ENCODE data around the gene RAB4A. TPM values are rescaled to one million over a fixed set of nuclear protein-coding genes. Genes with fewer than 3 reads are reported as not detected.
A peak's percentile ranks its signal among the peaks of the same experiment; 100 is the strongest.

The RAB4A gene
- total and polyA plus RNA-seq, 2 of the 4 experiments (the other 2 are of a cell fraction), result 25.6 to 26.2 TPM

DNA sequence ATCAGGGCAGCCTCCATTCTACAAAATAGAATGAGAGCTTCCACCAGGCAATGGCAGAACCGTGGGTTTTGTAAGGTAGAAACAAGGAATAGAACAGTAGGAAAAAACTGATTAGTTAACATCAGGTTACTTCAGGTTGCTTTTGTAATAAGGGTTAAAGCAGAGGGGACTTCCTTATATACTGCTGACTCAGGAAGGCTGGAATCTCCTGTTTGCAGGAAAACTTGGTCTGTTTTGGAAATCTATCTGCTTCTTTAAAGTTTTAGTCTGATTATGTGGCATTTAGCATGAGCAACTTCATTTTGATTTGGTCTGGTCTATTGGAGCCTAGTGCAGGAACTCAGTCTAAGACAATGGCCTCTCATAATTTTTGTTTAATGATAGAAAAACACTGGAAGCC lies 32.7 kb upstream of the RAB4A start:
- Histone ChIP-seq H4K8ac (ENCODE audit: low read depth in 2 of 2, low read length in 2 of 2) (peak overlapping the region; percentile 53 to 66; a peak in 2 of 4 replicates), H3K4me3 (ENCODE audit: insufficient read depth, low read depth, low read length) (no peak overlapping the region), H3K36me3 (ENCODE audit: control insufficient read depth, insufficient read depth, low read length) (no peaks in the 10 kb centered on the region), H3K23ac (ENCODE audit: low read depth, low read length) (peak overlapping the region; percentile 7; the same call in 1 of the 2 replicates), H3K56ac (ENCODE audit: extremely low read depth, insufficient read depth, low read length) (no peak overlapping the region), H2AFZ (replicated peaks; ENCODE audit: low read length, poor library complexity) (no peak overlapping the region), H4K91ac (ENCODE audit: insufficient read depth, low read depth, low read length) (no peak overlapping the region), H4K5ac (ENCODE audit: low read depth, low read length) (peak overlapping the region; percentile 75; the same call in 1 of the 2 replicates), H3K4me1 (ENCODE audit: control insufficient read depth, insufficient read depth, low read length) (peaks cover 2% of the 10 kb centered on the region; the same call in 1 of the 2 replicates), H3K27me3 (ENCODE audit: control insufficient read depth, insufficient read depth, low read length) (peaks cover 14% of the 10 kb centered on the region), H3K9me1 (ENCODE audit: insufficient read depth, low read length) (no peaks in the 10 kb centered on the region), H3K27ac (ENCODE audit: insufficient read depth, low read length) (no peak overlapping the region; the same call in 1 of the 2 replicates), H3K4ac (ENCODE audit: low read depth, low read length) (peak overlapping the region; percentile 39; the same call in 1 of the 2 replicates), H2BK20ac (ENCODE audit: low read depth, low read length) (peak overlapping the region; percentile 34; the same call in 1 of the 2 replicates), H3K9ac (ENCODE audit: low read depth, low read length) (no peak overlapping the region), H2BK5ac (ENCODE audit: low read depth, low read length, poor library complexity, severe bottlenecking) (peak overlapping the region; percentile 53), H3K79me1 (ENCODE audit: low read depth in 1 of 2, low read length in 2 of 2) (no peaks in the 10 kb centered on the region), H3K18ac (ENCODE audit: low read depth, low read length) (peak overlapping the region; percentile 90), H2BK120ac (ENCODE audit: low read depth, low read length) (peak overlapping the region; percentile 68), H2AK9ac (replicated peaks; ENCODE audit: low read depth, low read length, poor library complexity) (no peak overlapping the region), H2AK5ac (ENCODE audit: low read depth, low read length) (no peak overlapping the region), H3K14ac (replicated peaks; ENCODE audit: low read depth, low read length) (0 out of 2 replicates have a peak overlapping the region, but pooled peaks have one; percentile 78), H2BK15ac (ENCODE audit: low read depth, low read length) (no peak overlapping the region), H4K20me1 (ENCODE audit: insufficient read depth, low read length) (no peaks in the 10 kb centered on the region), H3K4me2 (ENCODE audit: low read depth, low read length) (no peak overlapping the region), H3K9me3 (ENCODE audit: control insufficient read depth, insufficient read depth, low read length) (no peaks in the 10 kb centered on the region)
- CTCF ChIA-PET, result interaction anchor here (0.6 to 1.2 kb wide), 2 partner anchors 11 to 512 kb away, joined by 3 to 4 read pairs; no protein-coding TSS in a partner anchor
- POLR2A ChIA-PET (ENCODE audit: unreplicated experiment), result no interaction called here
- intact Hi-C loops (cut with micrococcal nuclease) (no loop called here), in situ Hi-C loops (cut with MboI; ENCODE audit: low sequenced_read_pairs) (loop anchor here (10.0 kb wide), 1 partner anchor 503 kb away; the partner anchor contains the start of gene RHOU), dilution Hi-C loops (cut with HindIII; ENCODE audit: low sequenced_read_pairs, unreplicated experiment) (no loop called here)
- no TSS peak for BruUV-seq (replicated peaks)
- WGBS, 2 experiments (ENCODE audit: extremely low coverage in 2 of 2, insufficient read length in 1 of 2), result no CpG with 5 or more reads among the region's 1 CpG
- DNase-seq (no peak), ATAC-seq (ENCODE audit: low read depth) (peak; percentile 50)
- TF ChIP-seq NFE2L2 (IDR thresholded peaks at IDR 0.05; ENCODE audit: low read depth, low read length) (no peak), POLR2A (IDR thresholded peaks at IDR 0.05; ENCODE audit: low read depth, low read length) (no peak), RCOR1 (IDR thresholded peaks at IDR 0.05; ENCODE audit: insufficient replicate concordance, low read length) (no peak), MAFK (IDR thresholded peaks at IDR 0.05; ENCODE audit: low read depth, low read length) (peak; percentile 86)

Data from IMR-90 (cell line).